ENCODE results near the gene OR4D1.

Gene OR4D1

DNA sequence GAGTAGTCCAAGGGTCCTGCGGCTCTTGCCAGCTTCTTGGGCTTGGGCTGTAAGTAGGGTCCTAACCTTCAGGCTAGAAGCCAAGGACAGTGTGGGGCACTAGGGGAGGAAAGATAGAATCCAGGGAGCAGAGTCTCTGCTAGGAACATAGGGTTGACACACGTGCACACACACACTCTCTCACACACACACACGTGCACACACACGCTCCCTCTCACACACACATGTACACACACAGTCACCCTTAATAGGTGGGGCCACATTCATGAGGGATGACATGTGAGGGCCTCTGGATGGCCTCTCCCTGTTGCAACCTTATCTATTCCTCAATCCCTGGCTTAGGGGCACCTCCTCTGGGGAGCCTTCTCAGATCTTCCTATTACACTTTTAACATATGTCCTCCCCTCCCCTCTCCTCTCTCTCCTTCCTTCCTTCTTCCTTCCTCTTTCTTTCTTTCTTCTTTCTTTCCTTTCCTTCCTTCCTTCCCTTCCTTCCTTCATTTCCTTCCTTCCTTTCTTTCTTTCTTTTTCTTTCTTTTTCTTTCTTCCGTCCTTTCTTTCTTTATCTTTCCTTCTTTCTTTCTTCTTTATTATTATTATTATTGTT is 47.4 kb downstream of the OR4D1 start:
- DNase-seq (ENCODE audit: low read depth), result no peak

- DNase-seq (ENCODE audit: low read depth), result no peak
Observed at GRCh38 chr17:58196610-58197009, 48.4 kb downstream of the OR4D1 start.

DNA sequence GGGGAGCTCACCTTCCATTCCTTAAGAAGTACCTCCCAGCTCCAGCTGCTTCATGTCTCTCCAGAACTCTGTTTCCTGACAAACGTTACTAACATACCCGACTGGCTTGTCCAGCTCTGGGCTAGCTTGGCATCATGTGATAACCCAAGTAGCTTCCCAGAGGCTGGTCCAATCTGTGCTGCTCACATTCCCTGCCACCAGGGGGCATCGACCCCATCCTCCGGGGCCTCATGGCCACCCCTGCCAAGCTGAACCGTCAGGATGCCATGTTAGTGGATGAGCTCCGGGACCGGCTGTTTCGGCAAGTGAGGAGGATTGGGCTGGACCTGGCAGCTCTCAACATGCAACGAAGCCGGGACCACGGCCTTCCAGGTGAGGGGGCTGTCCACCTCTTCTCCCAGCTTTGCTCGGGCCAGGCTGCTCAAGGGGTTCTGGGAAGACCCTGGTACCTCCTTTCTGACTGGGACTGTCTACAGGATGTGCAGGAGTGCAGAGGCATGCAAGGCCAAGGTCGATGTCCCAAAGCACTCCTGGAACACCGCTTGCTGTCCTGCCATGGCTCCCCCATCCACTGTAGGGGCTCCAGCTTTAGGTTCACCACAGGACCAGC is 51.9 kb downstream of the OR4D1 start:
- DNase-seq (ENCODE audit: low read depth), result peak; percentile 75

DNA sequence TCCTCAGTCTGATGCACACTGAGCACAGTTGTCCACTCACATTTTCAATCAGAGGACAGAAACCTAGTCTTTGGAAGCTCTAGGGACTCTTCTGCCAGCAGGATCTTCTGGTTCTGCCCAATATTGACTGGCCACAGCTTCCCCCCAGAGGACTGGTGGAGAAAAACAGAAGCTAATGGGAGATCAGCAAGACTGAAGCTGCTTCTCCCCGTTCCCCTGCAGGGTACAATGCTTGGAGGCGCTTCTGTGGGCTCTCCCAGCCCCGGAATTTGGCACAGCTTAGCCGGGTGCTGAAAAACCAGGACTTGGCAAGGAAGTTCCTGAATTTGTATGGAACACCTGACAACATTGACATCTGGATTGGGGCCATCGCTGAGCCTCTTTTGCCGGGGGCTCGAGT is 54.7 kb downstream of the OR4D1 start:
- DNase-seq (ENCODE audit: low read depth), result no peak

DNA sequence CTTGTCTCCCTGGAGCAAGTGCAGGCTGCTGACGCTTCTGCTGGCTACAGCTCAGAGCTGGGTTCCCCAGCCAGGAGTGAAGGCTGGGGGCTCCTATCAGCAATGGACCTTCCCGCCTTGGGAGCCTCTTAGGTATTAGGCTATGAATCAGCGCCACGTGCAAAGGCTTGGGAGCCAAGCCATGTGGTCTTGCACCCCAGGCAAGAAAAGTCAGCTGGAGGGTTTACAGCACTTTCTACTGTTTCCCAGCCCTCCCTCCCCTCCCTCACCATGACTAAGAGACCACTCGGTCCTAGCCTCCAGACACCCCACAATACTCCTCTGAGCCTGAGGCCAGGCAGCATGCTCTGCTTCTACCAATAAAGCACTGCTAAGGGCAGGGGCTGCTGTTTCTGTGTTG is 56.6 kb downstream of the OR4D1 start:
- DNase-seq (ENCODE audit: low read depth), result peak; percentile 37

DNA sequence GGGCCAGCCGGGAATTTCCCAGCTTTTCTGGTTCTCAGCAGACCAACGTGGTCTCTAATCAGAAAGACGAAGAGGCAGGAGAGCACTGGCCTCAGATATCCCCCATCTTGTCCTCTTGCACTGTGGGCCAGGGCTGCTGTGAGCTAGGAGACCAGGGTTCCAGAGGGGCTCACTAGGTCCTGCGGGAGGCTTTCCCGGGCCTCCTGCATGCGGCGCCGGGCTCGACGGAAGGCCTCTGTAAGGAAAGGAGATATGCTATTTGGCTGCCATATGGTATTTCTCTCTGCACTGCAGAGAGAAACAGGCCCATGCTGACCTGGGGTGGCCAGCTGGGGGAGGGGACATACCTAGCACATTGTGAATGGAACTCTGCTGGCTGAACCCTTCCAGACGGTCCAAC is 57.8 kb downstream of the OR4D1 start:
- no peak for DNase-seq (ENCODE audit: low read depth)

DNA sequence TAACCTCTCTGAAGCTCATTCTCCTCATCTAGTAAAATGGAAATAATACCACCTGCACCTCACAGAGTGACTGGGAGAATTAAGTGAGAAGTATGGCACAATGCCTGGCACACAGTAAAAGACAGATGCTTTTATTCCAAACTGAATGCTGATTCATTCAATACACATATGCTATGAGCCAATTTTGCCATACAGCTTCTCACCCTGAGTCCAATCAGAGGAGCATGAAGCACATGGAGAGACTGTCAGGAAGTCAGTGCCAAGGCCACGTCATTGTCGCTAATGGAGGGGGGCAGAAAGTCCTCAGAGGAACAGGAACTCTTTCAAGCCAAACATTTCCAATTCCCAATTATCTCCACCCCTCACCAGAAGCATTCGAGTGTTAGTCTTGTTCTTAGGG is 59.3 kb downstream of the OR4D1 start:
- DNase-seq (ENCODE audit: low read depth), result no peak

DNA sequence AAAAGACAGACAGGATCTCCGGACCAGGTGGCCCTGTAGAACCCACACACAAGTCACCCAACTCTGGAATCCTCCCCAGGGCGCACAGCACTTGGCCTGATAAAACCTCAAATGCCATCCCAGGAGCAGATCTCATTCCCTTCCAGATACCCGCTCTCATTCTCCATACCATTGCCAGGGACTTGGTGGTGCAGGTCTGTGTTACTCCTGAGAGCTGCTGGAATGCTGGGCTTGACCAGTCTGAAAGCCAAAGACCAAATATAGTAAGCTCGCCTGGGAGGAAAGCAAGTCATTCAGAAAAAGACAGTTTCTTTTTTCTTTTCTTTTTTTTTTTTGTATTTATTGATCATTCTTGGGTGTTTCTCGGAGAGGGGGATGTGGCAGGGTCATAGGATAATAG is 60.2 kb downstream of the OR4D1 start:
- DNase-seq (ENCODE audit: low read depth), result no peak

Measured in ELR (cell line).